Left lobe of liver (tissue), 2 donors: ENCODE measurements around the gene LY6G6D. TPM values are rescaled to one million over a fixed set of nuclear protein-coding genes. Genes with fewer than 3 reads are reported as not detected.

Source experiments
- ATAC-seq: fragments of 200-7000 bp; cut with Tn5 transposase; one replicate; pipeline ENCODE4 v1.9.1; 2020; ENCODE audit warnings: mild to moderate bottlenecking, moderate library complexity
- DNase-seq: peaks from one replicate; pipeline ENCODE4 v3.0.0-alpha.2; 2020; ENCODE audit warnings: low spot score
- total RNA-seq: library from RNA; stranded (reverse); gene quantifications from one replicate; pipeline ENCODE4 v1.2.1, GENCODE V29; 2021
- donor health status: DM: no; HTN: no; CAD: no; lungs with moderate emphysema.
- donor health status: DM: no; HTN: yes; CAD: no.

LY6G6D gene
- total RNA-seq, 1 donor from 2014 or later: not detected

GRCh38 chr6:31733734-31734133 is 18.6 kb downstream of the LY6G6D start:
- ATAC-seq (no peak), DNase-seq (no peak)

DNA sequence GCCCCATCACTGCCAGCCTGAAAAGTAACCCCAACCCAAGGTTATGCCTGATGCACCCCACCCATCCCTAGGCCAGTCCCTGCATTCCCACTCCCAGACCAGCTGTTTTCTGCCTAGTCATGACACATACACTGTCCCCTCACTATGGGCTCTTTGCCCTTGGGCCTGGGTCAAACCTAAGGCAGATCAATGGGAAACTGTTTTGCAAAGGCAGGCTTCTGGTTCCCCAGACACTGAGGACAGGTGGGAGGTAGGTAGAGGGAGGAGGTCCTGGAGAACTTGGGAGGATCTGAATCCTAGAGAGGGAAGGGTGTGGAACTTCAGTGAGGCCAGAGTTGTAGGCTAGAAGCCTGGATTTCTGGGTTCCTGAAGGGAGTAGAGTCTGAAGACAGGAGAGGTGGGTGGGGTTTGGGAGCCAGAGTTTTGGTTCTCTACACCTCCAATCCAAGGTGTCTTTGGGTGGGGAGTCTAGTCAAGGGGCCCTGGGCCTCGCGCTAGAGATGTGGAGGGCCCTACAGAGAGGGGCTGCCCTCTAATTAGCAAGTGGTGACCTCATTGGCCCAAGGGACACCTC is 19.2 kb downstream of the LY6G6D start:
- no peak for ATAC-seq

GRCh38 chr6:31734821-31735406 is 19.8 kb downstream of the LY6G6D start:
- no peak for ATAC-seq
- DNase-seq: no peak

More for the DNA sequence above, 19.2 kb downstream of the LY6G6D start:
- DNase-seq: no peak

GRCh38 chr6:31736021-31736767 is 21.0 kb downstream of the LY6G6D start, which contains the start of gene CLIC1:
Gene CLIC1 (minus strand): TSS chr6:31736530. CDS start chr6:31736300, 230 bp downstream.
- ATAC-seq (peak; percentile 57), DNase-seq (peak; percentile 81)

DNA sequence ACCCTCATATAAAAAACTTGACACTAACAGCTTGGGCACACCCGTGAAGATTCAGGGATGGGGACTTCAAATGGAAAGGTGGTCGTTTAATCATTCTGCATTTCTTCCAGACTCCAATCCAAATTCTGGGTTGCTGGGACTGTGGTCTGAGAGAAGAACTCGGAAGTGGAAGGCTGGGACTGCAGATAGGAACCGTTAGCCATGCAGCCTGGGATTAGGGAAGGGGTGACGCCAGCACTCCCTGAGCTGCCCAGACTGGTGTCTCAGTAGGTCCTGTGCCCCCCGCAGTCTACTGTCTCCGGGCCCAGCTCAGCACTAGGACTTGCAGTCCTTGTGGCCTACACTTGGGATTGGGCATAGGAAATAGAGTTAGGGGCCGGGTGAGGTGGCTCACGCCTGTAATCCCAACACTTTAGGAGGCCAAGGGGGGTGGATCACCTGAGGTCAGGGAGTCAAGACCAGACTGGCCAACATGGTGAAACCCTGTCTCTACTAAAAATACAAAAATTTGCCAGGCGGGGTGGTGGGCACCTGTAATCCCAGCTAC is 21.7 kb downstream of the LY6G6D start:
- ATAC-seq (no peak), DNase-seq (no peak)

DNA sequence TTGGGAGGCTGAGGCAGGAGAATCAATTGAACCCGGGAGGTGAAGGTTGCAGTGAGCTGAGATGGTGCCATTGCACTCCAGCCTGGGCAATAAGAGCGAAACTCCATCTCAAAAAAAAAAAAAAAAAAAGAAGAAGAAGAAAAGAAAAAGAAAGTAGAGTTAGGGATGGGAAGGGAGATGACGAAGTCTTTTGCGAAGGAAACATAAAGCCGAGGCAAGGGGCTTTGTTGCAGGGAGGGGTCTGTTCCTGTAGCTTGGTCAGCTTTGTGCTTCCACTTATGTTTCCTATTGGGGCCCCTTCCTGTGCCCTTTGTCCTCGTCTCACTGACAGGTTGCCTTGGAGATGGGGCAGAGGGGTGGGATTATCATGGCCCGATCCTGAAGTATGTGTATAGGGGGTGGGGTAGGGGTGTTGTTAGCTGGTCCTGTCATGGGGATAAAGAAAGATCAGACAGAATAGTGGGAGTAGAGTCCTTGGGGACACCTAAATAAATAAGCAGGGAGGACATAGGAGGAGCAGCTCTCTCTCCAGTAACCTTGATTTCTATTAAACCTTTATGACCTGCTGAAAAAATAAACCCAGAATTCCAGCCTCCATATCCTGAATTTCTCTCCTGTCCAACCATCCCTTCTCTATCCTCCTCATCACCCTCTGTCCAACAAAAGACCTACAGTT is 22.3 kb downstream of the LY6G6D start:
- no peak for ATAC-seq
- no peak for DNase-seq

DNA sequence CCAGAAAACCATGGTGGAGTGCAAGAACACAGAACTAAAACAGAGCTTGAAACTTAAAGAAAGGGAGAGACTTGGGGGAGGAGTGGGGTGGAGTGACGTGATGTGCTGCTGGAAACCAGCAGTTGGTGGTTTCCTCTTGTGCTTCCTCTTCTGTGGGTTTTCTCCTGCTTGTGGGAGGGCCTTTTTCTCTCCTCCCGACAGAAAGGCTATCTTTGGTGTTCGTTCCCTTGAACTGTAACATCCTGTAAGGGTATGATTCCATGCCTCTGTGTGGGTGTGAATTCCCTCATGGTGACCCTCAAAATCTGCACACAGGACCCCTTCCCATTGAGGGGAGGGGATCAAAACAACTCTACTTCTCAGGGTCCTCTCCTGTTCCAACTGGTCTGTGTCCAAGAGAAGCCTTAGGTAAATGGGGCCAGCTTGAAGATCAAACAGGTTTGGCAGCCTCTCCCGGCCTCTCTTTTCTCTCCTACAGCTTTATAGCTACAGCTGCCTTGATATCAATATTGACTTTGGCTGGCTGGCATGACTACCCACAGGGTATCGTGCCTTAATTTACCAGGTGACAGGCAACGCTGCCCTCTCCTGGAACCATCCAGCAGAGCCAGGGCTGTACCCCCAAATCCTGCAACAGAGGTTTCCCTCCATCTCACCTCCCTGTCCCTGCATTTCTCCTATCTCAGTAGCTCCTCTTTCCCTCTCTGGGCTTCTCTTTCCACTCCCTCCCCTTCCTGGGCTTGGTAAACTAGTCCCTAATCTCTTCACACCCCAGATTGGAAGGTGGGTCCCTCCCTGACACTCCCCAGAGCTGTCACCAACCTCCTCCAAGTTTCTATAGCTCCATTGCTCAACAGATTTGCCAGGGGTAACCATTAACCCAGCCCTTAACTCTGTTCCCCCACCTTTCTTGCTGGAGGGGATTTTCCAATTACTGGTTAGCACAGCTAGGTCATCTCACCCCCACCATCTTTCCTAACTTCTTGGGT is 23.1 kb downstream of the LY6G6D start:
- ATAC-seq (peak; percentile 20), DNase-seq (no peak)

GRCh38 chr6:31739639-31740396 is 24.7 kb downstream of the LY6G6D start, which contains the start of gene MSH5:
Gene MSH5 (plus strand): TSS chr6:31740005. CDS start chr6:31740467, 462 bp downstream.
- ATAC-seq (peak; percentile 84), DNase-seq (peak; percentile 99)

DNA sequence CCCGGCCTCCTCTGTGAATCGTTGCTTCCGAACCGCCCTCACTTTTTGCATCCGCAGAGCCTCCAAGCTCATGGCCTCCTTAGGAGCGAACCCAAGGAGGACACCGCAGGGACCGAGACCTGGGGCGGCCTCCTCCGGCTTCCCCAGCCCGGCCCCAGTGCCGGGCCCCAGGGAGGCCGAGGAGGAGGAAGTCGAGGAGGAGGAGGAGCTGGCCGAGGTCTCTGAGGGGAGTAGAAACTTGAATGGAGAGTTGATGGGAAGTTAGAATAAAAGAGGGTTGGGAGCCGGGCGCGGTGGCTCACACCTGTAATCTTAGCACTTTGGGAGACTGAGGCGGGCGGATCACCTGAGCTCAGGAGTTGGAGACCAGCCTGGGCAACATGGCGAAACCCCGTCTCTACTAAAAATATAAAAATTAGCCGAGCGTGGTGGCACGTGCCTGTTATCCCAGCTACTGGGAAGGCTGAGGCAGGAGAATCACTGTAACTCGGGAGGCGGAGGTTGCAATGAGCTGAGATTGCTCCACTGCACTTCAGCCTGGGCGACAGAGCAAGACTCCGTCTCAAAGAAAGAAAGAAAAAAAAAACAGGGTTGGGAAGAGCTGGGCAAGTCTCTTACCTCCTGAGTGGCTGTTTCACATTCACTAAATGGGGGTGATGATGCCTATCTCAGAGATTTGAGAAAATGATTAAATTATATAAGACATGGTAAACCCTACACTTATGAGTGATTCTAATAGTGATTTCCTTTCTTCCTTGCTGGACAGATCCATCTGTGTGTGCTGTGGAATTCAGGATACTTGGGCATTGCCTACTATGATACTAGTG is 25.5 kb downstream of the LY6G6D start:
- DNase-seq (no peak), ATAC-seq (no peak)

GRCh38 chr6:31741815-31742214 is 26.7 kb downstream of the LY6G6D start:
- no peak for ATAC-seq

GRCh38 chr6:31742894-31743293 is 27.7 kb downstream of the LY6G6D start:
- no peak for ATAC-seq
- DNase-seq: no peak

More at GRCh38 chr6:31741815-31742214, 26.7 kb downstream of the LY6G6D start:
- no peak for DNase-seq

GRCh38 chr6:31744422-31744821 is 29.3 kb downstream of the LY6G6D start:
- DNase-seq: no peak
- ATAC-seq: no peak

GRCh38 chr6:31749301-31750036 is 34.3 kb downstream of the LY6G6D start:
- DNase-seq (no peak), ATAC-seq (no peak)

DNA sequence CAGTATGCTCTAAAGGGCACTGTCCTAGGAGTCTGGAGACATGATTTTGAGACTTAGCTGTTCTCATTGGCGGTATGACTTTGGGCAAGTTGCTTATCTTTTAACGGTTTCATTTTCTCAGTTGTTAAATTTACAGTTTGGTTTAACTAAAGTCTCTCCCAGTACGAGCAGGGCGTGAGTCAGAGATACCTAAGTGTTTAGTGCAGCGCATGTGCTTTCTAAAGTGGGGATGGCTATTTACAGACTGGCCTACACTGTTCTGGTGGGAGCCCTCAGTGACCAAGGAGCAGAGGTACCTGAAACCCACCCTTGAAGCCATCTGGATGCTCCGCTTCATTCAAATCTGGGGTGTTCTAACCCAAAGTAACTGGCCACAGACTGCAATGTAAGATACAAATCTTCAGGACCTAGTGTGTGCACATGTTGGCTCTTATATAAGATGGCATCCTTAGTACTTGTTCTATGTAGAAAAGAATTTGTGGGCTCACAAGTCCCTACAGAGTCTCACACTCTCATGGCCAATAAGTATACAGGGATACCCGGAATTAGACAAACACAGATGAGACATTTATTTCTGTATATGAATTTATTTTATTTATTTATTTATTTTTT is 35.4 kb downstream of the LY6G6D start:
- no peak for DNase-seq
- ATAC-seq: no peak

DNA sequence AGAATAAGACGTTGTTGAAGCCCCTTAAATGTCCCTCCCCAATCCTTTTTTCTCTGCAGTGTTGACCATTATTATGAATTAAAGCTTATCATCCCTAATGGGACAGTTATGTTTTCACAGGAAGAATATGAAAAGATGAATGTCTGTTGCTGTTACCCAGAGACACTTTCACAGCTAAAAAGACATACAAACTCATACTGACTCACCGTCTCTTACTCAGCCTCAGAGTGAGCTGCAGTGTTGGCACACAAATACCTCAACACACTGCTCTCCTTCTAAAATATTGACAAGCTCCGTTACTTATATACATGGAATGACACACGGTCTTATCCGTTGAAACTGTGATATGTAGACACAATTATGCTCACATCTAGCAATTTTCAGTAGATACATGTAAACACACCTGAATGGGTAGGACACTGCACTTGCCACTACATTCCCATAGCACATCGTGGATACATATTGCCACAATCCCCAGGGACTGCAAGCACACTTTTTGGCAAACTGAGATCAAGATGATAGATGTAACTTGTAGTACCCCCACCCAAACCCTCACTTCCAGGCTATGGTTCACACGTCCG is 37.7 kb downstream of the LY6G6D start:
- ATAC-seq: no peak
- no peak for DNase-seq

- DNase-seq: no peak
- no peak for ATAC-seq
Measured at GRCh38 chr6:31758281-31758680, 43.1 kb downstream of the LY6G6D start.

- no peak for DNase-seq
- peak; percentile 29 for ATAC-seq
Measured at GRCh38 chr6:31760790-31761189, 45.6 kb downstream of the LY6G6D start.
